Fibroblast of mammary gland (primary cell): Measurements from ENCODE around the gene IGFL3.
A peak's percentile ranks its signal among the peaks of the same experiment; 100 is the strongest.
"Not testable (repeated sequence)": the region's sequence is repeated elsewhere in the genome, so short reads cannot be mapped to it uniquely, and the experiment has no call there.

ENCODE experiments used
- DNase-seq: peaks from one replicate; pipeline ENCODE4 v3.0.0-alpha.2; 2010; ENCODE audit warnings: low read depth
- H3K4me3 ChIP-seq: 2 replicates; pipeline ENCODE4 v1.5.1; 2011; ENCODE audit warnings: low read depth, mild to moderate bottlenecking, low read length, moderate library complexity; ENCODE audit not compliant: control insufficient read depth
- TF ChIP-seq, protein P1 (sequence below): conservative IDR thresholded peaks from 2 replicates; pipeline ENCODE4 v1.5.1; 2011; ENCODE audit warnings: low read depth, low read length, inconsistent platforms; ENCODE audit not compliant: control insufficient read depth, insufficient read depth

IGFL3 gene

DNA sequence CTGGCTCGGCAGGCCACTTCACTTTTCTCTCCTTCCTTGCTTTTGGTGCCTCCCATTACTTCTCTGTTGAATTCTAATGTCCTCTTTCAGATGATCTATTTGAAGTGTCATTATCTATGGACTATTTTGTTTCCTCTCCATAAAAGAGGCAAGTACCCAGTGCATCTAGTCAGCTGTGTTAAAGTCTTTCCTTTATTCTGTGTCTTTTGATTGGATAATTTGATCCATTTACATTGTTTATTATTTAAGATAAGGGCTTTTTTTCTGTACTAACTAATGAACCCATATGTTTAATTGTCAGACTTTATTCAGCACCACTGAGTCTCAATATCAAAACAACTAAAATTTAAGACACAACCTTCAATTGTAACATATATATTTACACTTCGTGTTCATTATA lies 36.4 kb downstream of the IGFL3 start:
- H3K4me3 ChIP-seq, result no peak overlapping the region
- TF ChIP-seq, protein P1, sequence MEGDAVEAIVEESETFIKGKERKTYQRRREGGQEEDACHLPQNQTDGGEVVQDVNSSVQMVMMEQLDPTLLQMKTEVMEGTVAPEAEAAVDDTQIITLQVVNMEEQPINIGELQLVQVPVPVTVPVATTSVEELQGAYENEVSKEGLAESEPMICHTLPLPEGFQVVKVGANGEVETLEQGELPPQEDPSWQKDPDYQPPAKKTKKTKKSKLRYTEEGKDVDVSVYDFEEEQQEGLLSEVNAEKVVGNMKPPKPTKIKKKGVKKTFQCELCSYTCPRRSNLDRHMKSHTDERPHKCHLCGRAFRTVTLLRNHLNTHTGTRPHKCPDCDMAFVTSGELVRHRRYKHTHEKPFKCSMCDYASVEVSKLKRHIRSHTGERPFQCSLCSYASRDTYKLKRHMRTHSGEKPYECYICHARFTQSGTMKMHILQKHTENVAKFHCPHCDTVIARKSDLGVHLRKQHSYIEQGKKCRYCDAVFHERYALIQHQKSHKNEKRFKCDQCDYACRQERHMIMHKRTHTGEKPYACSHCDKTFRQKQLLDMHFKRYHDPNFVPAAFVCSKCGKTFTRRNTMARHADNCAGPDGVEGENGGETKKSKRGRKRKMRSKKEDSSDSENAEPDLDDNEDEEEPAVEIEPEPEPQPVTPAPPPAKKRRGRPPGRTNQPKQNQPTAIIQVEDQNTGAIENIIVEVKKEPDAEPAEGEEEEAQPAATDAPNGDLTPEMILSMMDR, result no peak
- no peak for DNase-seq

DNA sequence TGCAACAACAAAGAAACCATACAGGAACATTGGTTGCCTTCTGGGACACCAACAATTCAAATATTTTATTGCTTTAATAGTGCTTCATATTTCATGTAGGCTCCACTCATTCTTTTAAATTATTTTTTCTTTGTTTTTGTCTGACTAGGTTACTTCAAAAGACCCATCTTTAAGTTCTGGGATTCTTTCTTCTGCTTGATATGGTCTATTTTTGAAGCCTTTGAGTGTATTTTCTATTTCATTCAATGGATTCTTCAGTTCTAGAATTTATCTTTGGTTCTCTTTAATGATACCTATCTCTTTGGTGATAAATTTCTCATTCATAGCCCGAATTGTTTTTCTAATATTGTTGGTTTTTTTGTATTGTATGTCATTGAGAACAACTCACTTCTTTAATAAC lies 38.6 kb downstream of the IGFL3 start:
- TF ChIP-seq, protein P1, result no peak
- H3K4me3 ChIP-seq, result no peak overlapping the region
- no peak for DNase-seq

DNA sequence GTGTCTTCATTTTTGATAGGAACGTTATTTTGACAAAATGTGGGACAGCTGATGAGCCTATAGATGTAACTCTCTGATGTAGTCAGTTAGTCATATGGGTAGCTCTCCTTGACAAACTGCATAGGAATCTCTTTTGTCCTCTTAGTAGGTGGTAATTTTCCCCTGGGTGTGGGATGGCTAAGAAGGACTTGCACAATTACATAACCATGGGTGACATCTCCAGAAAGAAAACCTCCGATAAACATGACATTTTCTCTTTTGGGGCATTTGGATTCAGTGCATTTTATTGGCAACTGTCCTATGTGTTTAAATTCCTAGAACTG lies 41.8 kb downstream of the IGFL3 start:
- peak; percentile 33 for DNase-seq
- TF ChIP-seq, protein P1, result no peak
- no peak overlapping the region for H3K4me3 ChIP-seq

DNA sequence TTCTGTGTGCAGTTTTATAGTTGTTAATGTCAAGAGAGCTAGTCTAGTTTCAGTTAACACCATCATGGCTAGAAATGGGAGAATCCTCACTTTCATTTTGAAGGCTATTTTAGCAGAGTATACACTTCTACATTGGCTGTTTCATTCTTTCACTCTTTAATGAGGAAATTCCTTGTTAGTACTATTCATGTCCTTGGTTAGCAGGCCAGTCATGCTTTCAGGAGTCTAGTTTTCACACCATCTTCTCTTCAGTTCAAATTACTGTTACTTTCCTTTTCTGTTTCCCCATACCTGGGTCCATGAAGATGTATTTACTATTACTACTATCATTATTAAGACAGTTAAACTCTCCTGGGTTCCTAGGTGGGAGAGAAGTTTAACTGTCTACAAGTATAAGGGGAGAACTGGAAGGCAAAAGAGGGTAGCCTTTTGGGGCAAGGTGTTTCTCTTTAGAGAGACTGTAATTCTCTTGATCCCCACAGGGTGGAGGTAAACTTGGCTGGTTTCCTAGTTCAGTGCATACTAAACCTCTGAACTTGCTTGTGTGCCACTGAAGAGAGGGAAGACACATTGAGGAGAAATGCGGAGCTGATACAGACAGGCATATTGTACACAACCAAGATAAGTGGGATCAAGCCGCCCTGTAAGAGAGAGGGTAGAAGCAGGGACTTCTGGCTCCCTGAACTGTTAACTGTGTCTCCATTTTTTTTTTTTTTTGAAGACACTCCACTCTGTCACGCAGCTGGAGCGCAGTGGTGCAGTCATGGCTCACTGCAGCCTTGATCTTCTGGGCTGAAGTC lies 42.4 kb downstream of the IGFL3 start:
- TF ChIP-seq, protein P1, result peak; percentile 67
- DNase-seq, result peak; percentile 72
- no peak overlapping the region for H3K4me3 ChIP-seq

DNA sequence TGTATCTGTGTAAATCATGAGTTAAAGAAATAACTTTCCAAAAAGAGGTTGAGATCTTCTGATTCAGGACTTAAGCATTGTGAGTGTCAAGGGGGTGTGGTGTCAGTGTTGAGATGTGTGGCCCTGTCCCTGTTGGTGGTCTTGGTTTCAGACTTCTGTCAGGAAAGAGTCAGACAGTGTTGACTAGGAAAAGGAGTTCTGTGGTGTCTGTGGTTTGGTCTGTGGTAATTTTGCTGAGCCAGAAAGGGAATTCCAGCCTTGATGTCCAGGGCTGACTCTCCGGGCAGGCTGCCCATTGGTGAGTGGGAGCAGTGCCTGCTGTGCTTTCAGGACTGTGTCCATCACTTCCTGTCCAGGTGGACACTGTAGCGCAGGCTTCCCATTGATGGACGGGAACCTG lies 43.9 kb downstream of the IGFL3 start:
- DNase-seq, result peak; percentile 90
- TF ChIP-seq, protein P1, result no peak
- H3K4me3 ChIP-seq, result no peak overlapping the region

DNA sequence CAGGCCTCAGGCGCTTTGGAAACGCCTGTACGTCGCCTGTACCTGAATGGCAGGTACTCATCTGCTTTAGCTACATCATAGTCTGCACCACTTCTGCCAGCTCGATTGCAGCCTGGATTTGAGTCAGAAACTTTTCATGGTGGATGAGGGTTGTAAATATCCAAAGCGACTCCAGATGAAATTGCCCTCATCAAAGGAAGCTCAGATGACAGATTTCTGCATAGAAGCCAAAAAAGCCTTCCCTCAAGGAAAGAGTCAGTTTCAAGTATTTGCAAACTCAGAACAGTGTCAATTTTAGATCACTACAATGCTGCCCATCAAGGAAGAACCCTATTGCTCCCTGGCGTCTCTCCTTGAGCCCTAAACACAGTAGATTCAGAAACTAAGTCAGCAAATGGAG lies 44.9 kb downstream of the IGFL3 start:
- H3K4me3 ChIP-seq, result no peak overlapping the region
- DNase-seq, result no peak
- TF ChIP-seq, protein P1, result no peak

DNA sequence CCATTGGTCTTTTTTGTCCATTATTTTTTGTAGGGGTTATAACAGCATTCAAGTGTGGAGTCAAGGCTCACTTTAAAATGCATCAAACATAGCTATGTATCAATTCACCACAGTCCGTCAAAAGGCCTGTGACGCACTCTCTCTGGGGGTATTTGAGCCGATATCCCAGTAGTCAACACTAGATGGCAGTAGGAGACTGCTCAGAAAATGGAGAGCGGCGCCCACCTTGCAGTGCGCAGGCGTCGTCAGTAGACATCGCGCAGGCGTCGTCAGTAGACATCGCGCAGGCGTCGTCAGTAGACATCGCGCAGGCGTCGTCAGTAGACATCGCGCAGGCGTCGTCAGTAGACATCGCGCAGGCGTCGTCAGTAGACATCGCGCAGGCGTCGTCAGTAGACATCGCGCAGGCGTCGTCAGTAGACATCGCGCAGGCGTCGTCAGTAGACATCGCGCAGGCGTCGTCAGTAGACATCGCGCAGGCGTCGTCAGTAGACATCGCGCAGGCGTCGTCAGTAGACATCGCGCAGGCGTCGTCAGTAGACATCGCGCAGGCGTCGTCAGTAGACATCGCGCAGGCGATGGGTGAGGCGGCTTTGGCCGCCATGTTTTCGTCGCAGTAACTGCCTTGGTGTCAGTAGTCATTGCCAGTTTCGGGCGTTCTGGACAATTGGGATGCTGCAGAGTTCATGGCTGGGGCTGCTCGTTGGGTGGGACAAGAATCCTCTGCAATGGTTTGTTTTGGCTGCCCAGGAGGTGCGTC lies 45.7 kb downstream of the IGFL3 start:
- TF ChIP-seq, protein P1, result peak; percentile 54
- H3K4me3 ChIP-seq, result not testable (repeated sequence)
- peak; percentile 77 for DNase-seq
